ENCODE measurements around the gene URAD.

- TF ChIP-seq CTCF (conservative IDR thresholded peaks at IDR 0.05; ENCODE audit: low read length) (no peak), EZH2phosphoT487 (IDR thresholded peaks at IDR 0.05; ENCODE audit: borderline replicate concordance, low read depth, low read length) (no peak)
Measured at GRCh38 chr13:27952876-27953675, 35.4 kb downstream of the URAD start.

All from OCI-LY7 (cell line).